PFSK-1 (cell line): Measurements from ENCODE around the gene HAGHL.

Experiments
- POLR2AphosphoS5 ChIP-seq: IDR thresholded peaks from 2 replicates; pipeline ENCODE4 v1.6.1; 2012; ENCODE audit warnings: low read depth, mild to moderate bottlenecking, control low read depth, low read length, moderate library complexity
- SIN3A ChIP-seq: IDR thresholded peaks from 2 replicates; pipeline ENCODE4 v1.6.1; 2012; ENCODE audit warnings: mild to moderate bottlenecking, low read length, moderate library complexity, borderline replicate concordance; ENCODE audit not compliant: insufficient read depth

- peak; percentile 39; the same call in 1 of the 2 replicates for TF ChIP-seq POLR2AphosphoS5
- no peak for TF ChIP-seq SIN3A
Measured at GRCh38 chr16:714079-714478, 12.8 kb upstream of the HAGHL start.
